ENCODE results near the gene RPTOR.

GRCh38 chr17:80738987-80739730 is 194.5 kb downstream of the RPTOR start:
- TF ChIP-seq, protein P1, sequence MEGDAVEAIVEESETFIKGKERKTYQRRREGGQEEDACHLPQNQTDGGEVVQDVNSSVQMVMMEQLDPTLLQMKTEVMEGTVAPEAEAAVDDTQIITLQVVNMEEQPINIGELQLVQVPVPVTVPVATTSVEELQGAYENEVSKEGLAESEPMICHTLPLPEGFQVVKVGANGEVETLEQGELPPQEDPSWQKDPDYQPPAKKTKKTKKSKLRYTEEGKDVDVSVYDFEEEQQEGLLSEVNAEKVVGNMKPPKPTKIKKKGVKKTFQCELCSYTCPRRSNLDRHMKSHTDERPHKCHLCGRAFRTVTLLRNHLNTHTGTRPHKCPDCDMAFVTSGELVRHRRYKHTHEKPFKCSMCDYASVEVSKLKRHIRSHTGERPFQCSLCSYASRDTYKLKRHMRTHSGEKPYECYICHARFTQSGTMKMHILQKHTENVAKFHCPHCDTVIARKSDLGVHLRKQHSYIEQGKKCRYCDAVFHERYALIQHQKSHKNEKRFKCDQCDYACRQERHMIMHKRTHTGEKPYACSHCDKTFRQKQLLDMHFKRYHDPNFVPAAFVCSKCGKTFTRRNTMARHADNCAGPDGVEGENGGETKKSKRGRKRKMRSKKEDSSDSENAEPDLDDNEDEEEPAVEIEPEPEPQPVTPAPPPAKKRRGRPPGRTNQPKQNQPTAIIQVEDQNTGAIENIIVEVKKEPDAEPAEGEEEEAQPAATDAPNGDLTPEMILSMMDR (IDR thresholded peaks at IDR 0.05): no peak
- TF ChIP-seq TCF7L2 (IDR thresholded peaks at IDR 0.05; ENCODE audit: low read depth, low read length): no peak
